Measurements from ENCODE around the gene GON7.
"Not testable (repeated sequence)": the region's sequence is repeated elsewhere in the genome, so short reads cannot be mapped to it uniquely, and the experiment has no call there.

Gene GON7

DNA sequence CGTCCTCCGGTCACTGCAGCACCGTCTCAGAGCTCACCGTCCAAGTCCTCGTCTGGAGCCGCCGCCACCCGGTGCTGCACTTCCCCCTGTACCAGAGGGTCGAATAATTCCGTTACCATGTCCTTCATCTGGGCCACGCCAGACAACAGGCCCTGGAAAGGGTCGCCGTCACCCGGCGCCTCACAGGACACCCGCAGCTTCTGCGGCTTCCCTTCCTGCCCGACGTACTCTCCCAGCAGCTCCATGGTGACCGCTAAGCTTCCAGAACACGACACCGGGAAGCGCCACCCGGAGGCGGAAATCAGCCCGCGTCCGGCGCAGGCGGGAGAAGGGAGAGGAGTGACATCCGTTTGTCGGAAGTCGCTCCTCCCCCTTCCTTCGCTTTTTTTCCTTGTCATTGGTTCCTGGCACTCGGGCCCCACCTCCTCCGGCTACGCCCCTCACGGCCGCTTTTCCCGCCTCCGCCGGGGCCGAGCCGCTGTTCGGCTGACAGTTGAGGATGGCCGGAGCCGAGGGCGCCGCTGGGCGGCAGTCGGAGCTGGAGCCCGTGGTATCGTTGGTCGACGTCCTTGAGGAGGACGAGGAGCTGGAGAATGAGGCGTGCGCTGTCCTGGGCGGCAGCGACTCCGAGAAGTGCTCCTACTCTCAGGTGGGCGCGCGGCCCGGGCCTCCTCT is at the start of gene GON7, which contains the start of gene UBR7:
TSS of gene GON7 (minus strand) at position 273 of the 675 bp plus-strand sequence. CDS start at position 245, 28 bp downstream.
TSS of gene UBR7 (plus strand) at position 464 of the 675 bp plus-strand sequence. CDS start at position 500, 36 bp downstream.
- FAIRE-seq, result peak; percentile 92

DNA sequence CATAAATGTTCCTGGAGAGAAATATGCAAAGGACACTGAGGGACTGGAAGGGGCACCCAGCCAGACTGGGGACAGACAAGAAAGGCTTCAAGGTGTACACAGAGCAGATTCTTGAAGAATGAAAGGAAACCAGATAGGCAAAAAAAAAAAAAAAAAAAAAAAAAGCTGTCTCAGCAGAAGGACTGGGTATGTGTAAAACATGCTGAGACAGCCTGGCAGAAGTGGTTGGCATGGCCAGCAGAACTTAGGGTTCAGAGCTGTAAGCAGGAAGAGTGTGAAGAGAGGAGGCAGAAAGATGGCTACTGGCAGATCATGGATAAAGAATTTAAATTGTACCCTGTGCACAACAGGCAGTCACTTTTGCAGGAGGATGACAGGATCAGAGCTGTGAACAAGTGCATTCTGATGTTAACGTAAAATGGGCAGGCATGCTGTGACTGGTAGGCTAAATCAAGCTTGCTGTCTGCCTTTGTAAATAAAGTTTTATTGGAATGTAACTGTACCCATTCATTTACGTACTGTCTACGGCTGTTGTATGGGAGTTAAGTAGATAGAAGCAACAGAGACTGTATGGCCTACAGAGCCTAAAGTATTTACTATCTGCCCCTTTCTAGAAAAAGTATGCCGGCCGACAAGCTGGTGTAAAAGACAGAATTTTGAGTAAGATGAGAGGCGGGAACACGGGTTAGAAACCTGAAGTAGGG is 42.4 kb upstream of the GON7 start:
- FAIRE-seq, result no peak

DNA sequence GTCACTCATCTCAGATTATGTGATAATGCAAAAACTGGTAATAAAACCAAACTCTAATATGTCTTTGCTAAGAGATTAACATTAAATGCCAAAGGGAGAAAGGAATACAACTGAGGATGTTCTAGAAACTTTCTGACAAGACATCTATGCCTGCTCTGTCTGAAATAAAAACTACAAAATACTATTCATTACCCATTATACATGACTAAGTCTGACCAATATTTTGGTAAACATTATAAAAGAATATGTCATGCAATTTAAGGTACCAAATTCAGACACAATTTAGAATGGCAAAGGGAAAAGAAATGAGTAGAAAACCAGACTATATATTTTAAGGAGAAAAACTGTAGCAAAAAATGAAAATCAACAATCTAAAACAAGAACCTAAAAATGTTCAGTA is 39.7 kb upstream of the GON7 start:
- FAIRE-seq, result no peak

- FAIRE-seq, result no peak
These were observed 39.0 kb upstream of the GON7 start for GRCh38 chr14:93245764-93246420.

- no peak for FAIRE-seq
These were observed 33.8 kb upstream of the GON7 start for GRCh38 chr14:93240678-93241000.

GRCh38 chr14:93239869-93240677 is 33.2 kb upstream of the GON7 start:
- no peak for FAIRE-seq

GRCh38 chr14:93234798-93235197 is 27.9 kb upstream of the GON7 start:
- FAIRE-seq, result no peak

- not testable (repeated sequence) for FAIRE-seq
These were observed 26.2 kb upstream of the GON7 start for GRCh38 chr14:93233078-93233477.

GRCh38 chr14:93232159-93232558 is 25.3 kb upstream of the GON7 start:
- no peak for FAIRE-seq

DNA sequence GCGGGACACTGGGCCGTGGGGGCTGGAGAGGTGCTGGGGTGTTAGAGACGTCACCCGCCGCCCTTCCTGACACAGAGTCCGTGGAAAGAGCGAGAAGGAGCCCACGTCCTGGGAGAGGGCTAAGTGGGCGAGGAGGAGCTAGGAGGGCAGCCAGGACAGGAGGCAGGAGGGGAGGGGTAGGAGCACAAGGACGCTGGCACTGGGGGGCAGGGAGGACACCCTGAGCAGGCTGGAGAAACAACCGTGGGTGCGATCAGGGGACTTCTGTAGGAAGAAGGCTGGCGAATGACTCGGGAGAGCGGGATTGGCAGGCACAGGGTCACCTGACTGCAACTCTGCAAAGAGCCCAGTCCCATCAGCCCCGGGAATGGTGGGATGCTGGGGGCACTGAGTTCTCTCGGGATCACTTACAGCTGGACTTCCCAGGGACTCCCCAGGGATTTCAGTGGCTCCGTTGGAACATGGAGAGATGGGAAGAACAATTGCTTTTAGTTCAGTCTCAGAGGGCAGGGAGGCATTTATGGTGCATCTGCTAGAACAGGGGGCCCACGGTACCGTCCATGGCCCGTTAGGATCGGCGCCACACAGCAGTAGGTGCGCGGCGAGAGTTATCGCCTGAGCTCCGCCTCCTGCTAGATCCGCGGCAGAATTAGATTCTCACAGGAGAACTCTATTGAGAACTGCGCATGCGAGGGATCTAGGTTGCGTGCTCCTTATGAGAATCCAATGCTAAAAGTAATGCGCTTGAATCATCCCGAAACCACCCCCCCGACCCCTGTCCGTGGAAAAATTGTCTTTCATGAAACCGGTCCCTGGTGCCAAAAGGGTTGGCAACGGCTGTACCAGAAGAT is 24.5 kb upstream of the GON7 start:
- no peak for FAIRE-seq

GRCh38 chr14:93230539-93230938 is 23.7 kb upstream of the GON7 start:
- no peak for FAIRE-seq

DNA sequence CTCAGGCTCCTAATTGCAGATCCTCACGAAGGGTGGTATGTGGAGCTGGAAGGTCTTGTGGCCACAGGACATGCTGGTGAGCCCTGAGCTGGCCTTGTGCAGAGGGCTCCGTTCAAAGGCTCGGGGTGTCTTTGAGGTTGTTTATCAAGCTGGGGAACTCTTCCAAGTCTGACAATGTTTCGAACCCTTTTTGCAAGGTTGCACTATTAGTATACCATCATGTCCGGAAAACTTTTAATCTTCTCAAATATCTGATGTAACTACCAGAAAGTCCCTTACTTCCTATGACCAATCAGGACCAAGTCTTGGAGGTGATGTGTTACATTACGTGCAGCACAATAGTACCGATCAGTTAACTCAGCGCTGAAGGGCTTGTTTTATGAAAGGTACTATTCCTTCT is 21.7 kb upstream of the GON7 start:
- no peak for FAIRE-seq

GRCh38 chr14:93223565-93223964 is 16.7 kb upstream of the GON7 start:
- no peak for FAIRE-seq

DNA sequence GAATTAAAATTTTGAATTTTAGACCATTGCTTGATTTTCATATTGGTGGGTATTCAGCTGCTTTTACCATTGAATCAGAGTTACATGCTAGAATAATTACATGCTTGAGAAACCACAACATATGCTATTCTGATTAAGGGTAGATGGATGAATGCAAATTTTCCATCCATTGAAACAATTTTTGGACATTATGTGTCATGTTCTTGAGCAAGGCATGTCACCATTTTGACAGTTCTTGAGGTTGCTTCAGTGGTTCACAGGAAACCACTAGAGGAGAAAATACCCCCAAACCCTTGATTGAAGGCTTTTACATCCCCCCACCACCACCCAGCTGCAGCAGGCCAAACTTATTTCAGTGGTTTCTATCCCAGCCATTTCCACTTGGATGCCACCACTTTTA is 13.6 kb upstream of the GON7 start:
- no peak for FAIRE-seq

DNA sequence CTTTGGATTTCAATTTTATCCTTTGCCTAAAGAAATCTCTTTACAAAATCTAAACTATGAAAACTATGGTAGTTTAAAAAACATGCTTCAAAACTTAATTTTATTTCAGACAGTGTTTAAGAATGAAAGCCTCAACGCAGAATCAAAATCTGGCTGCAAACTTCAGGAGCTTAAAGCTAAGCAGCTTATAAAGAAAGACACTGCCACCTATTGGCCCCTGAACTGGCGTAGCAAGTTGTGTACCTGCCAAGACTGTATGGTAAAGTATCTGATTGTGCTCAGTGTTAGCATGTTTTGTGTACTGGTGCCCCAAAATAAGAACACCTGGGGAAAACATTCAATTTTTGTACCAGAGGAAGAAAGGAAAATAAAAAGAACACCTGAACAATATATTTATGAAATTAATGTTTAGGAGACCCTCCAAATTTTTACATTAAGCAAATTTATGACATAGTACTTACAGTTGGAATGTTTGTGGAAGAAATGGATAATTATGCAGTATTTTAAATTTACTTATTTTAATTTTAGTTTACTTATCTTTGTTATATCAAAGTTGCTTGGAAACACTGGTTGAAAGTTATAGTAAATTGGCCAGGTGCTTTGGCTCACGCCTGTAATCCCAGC is 12.3 kb upstream of the GON7 start:
- FAIRE-seq, result no peak

DNA sequence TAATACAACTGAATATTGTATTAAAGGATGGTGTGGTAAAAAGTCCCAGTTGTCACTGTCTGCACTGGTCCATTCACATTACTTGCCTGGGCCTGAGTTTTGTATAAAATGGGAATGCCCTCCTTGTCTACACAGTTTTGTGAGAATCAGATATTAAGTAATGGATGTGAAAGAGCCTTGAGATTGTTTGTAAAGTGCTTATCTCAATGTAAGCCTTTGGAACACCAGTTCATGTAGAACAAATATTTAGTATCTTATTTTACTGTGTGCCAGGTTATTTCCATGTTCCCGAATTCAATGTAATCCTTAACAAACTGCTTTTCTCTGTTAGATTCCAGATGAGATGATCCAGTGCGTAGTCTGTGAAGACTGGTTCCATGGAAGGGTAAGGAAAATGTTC is 7.7 kb upstream of the GON7 start:
- no peak for FAIRE-seq

DNA sequence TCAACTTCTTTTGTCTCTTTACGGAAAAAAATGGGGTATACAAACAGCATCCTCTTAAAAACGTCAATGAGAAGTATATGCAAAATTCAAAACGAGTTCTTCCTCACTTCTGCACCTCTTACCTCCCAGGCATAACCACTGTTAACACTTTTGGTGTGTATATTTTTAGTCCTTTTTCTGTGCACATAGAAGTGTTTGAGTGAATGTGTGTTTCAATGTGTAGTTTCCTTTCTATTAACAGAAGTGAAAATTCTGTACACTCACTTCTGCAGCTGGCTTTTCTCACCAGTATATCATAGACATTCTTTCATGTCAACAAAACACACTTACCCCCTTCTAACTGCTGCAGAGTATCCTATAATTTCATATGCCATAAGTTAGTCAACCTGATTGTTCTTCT is 5.6 kb upstream of the GON7 start:
- no peak for FAIRE-seq

DNA sequence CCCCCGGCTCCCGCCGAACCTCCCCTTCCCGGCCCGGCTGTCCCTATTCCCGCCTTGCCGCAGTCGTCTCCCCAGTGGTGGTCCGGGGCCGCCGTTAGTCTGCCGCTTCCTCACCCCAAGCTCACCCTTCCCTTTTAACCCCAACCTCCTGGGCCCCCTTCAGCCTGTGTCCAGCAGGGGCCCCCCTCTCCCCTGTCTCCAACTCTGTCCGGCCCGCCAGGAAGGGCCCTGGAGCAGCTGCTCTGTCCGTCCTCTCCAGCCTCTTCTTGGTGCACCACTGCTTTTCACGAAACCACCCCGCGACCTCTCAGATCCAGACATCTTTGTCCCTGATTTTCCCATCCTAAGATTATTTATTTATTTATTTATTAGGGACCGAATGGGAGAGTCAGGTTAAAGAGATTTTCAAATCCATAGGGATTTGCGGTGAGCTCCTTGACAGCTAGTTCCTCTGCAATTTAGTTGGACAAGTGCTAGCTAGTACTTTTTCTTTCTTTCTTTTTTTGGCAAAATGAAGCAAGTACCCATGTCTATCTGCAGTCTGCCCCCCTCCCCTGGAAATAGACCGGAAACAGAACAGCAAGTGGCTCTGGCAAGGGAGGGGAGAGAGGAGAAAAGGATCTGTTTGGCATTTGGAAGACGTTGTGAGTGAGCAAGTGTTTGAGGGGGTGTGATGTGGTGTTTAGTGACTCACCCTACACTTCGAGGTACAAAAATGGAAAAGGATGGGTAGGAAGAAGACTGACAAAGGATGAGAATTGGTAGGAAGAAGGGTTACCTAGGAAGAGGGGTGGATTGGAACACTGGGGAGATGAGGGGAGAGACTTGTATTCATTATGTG is 823 bp upstream of the GON7 start:
- FAIRE-seq, result no peak

DNA sequence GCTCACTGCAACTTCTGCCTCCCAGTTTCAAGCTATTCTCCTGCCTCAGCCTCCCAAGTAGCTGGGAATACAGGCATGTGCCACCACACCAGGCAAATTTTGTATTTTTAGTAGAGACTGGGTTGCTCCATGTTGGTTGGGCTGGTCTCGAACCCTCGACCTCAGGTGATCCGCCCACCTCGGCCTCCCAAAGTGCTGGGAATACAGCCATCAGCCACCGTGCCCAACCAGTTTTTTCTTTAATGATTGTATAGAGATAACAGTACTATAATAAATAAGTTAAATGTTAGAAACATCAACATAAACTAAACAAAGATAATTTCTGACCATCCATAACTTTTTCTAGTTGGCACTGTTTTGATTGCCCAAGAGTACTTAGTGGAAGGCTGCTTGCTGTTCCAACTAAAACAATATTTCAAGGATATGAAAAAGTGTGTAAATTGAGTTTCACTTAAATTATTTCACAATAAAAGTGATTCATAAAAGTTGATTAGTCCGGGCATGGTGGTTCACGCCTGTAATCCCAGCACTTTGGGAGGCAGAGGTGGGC is 5.6 kb downstream of the GON7 start:
- FAIRE-seq, result no peak

GRCh38 chr14:93200553-93200952 is 6.3 kb downstream of the GON7 start:
- no peak for FAIRE-seq

All from endometrium (tissue), 2 donors.